A549 (cell line): ENCODE measurements around the gene GNB1.

Source experiments
- EHMT2 ChIP-seq: fragments of 200-600 bp; sonication (generic); IDR thresholded peaks from 2 replicates; pipeline ENCODE4 v1.6.1; 2016; ENCODE audit warnings: antibody characterized with exemption, low read depth, mild to moderate bottlenecking, moderate library complexity
- HDAC2 ChIP-seq: fragments of 200-600 bp; sonication (generic); IDR thresholded peaks from 2 replicates; pipeline ENCODE4 v1.6.1; 2016
- KDM1A ChIP-seq: fragments of 200-600 bp; sonication (generic); IDR thresholded peaks from 2 replicates; pipeline ENCODE4 v1.6.1; 2016; ENCODE audit warnings: low read depth, mild to moderate bottlenecking
- MAZ ChIP-seq: fragments of 150-350 bp; IDR thresholded peaks from 2 replicates; pipeline ENCODE4 v1.6.1; 2014; ENCODE audit warnings: antibody characterized with exemption, low read depth, low read length, borderline replicate concordance
- POLR2A ChIP-seq: IDR thresholded peaks from 2 replicates; pipeline ENCODE4 v1.6.1; 2012; ENCODE audit warnings: mild to moderate bottlenecking, low read length
- RAD21 ChIP-seq, 2 experiments: fragments of >200 bp in 1 of 2; sonication (Bioruptor Twin) in 1 of 2; formaldehyde crosslinking in 1 of 2; IDR thresholded peaks in 1 of 2; conservative IDR thresholded peaks in 1 of 2; 2 replicates in 1 of 2; 3 replicates in 1 of 2; pipeline ENCODE4 v1.6.1; 2012 to 2018; ENCODE audit warnings: inconsistent platforms in 1 of 2
- RCOR1 ChIP-seq: fragments of 150-350 bp; IDR thresholded peaks from 2 replicates; pipeline ENCODE4 v1.6.1; 2014; ENCODE audit warnings: antibody characterized with exemption, low read length, low read depth
- TF ChIP-seq, protein P1 (sequence below): IDR thresholded peaks from 2 replicates; pipeline ENCODE4 v1.6.1; 2012
- TF ChIP-seq, protein P2 (sequence below): fragments of >200 bp; sonication (Bioruptor Twin); formaldehyde crosslinking; IDR thresholded peaks from 3 replicates; pipeline ENCODE4 v1.5.1; 2016
- TF ChIP-seq, protein P3 (sequence below): fragments of 200-600 bp; sonication (generic); IDR thresholded peaks from 2 replicates; pipeline ENCODE4 v1.6.1; 2016; ENCODE audit warnings: antibody characterized with exemption, mild to moderate bottlenecking, moderate library complexity
- TF ChIP-seq, protein P4 (sequence below): IDR thresholded peaks from 2 replicates; pipeline ENCODE4 v1.6.1; 2012; ENCODE audit warnings: low read depth, borderline replicate concordance

DNA sequence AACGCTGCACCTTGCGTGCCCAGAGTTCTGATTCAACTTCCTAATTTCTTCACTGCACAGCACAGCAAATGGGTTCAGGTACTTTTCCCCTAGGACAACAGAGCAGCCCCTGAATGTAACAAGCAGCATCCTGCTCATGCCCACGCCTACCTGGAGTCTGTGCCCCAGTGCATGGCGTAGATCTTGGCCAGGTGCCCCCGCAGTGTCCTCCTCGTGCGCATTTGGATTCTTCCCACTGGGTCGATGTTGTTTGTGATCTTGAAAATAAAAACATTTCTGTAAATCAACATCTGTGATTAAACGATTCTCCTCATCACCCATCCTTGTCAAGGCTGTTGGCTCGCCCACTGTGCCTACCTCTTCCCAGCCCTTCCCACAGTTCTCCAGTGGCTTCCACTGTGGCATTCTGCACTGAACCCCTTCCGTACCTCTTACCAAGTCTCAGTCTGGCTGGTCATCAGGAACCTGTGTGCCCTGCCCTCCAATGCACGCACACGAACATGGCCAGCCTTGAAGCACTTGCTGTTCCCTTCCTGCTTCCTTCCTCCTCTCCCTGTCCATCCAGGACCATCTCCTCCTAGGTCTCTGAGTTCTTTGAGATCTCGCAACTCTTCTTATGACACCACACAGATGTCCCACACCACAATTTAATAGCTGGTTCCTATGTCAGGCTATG, 75.1 kb downstream of the GNB1 start:
- TF ChIP-seq KDM1A (no peak), HDAC2 (no peak), RAD21 (conservative IDR thresholded peaks at IDR 0.05 in 1 of 2, IDR thresholded peaks at IDR 0.05 in 1 of 2) (no peak), MAZ (no peak), RCOR1 (no peak), POLR2A (no peak), EHMT2 (no peak)
- TF ChIP-seq, protein P1, sequence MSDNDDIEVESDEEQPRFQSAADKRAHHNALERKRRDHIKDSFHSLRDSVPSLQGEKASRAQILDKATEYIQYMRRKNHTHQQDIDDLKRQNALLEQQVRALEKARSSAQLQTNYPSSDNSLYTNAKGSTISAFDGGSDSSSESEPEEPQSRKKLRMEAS = no peak
- TF ChIP-seq, protein P2, sequence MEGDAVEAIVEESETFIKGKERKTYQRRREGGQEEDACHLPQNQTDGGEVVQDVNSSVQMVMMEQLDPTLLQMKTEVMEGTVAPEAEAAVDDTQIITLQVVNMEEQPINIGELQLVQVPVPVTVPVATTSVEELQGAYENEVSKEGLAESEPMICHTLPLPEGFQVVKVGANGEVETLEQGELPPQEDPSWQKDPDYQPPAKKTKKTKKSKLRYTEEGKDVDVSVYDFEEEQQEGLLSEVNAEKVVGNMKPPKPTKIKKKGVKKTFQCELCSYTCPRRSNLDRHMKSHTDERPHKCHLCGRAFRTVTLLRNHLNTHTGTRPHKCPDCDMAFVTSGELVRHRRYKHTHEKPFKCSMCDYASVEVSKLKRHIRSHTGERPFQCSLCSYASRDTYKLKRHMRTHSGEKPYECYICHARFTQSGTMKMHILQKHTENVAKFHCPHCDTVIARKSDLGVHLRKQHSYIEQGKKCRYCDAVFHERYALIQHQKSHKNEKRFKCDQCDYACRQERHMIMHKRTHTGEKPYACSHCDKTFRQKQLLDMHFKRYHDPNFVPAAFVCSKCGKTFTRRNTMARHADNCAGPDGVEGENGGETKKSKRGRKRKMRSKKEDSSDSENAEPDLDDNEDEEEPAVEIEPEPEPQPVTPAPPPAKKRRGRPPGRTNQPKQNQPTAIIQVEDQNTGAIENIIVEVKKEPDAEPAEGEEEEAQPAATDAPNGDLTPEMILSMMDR = no peak
- TF ChIP-seq, protein P3, sequence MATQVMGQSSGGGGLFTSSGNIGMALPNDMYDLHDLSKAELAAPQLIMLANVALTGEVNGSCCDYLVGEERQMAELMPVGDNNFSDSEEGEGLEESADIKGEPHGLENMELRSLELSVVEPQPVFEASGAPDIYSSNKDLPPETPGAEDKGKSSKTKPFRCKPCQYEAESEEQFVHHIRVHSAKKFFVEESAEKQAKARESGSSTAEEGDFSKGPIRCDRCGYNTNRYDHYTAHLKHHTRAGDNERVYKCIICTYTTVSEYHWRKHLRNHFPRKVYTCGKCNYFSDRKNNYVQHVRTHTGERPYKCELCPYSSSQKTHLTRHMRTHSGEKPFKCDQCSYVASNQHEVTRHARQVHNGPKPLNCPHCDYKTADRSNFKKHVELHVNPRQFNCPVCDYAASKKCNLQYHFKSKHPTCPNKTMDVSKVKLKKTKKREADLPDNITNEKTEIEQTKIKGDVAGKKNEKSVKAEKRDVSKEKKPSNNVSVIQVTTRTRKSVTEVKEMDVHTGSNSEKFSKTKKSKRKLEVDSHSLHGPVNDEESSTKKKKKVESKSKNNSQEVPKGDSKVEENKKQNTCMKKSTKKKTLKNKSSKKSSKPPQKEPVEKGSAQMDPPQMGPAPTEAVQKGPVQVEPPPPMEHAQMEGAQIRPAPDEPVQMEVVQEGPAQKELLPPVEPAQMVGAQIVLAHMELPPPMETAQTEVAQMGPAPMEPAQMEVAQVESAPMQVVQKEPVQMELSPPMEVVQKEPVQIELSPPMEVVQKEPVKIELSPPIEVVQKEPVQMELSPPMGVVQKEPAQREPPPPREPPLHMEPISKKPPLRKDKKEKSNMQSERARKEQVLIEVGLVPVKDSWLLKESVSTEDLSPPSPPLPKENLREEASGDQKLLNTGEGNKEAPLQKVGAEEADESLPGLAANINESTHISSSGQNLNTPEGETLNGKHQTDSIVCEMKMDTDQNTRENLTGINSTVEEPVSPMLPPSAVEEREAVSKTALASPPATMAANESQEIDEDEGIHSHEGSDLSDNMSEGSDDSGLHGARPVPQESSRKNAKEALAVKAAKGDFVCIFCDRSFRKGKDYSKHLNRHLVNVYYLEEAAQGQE = no peak
- TF ChIP-seq, protein P4, sequence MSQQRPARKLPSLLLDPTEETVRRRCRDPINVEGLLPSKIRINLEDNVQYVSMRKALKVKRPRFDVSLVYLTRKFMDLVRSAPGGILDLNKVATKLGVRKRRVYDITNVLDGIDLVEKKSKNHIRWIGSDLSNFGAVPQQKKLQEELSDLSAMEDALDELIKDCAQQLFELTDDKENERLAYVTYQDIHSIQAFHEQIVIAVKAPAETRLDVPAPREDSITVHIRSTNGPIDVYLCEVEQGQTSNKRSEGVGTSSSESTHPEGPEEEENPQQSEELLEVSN = no peak
